AG09309 (cell line): ENCODE data around the gene DAPK1.

ENCODE experiments used
- DNase-seq: peaks from one replicate; pipeline ENCODE4 v3.0.0-alpha.2; 2010; ENCODE audit warnings: low read depth
- H3K4me3 ChIP-seq: 2 replicates; pipeline ENCODE4 v1.5.1; 2011; ENCODE audit warnings: mild to moderate bottlenecking, low read depth, low read length, moderate library complexity; ENCODE audit not compliant: control insufficient read depth
- TF ChIP-seq, protein P1 (sequence below): IDR thresholded peaks from 2 replicates; pipeline ENCODE4 v1.5.1; 2011; ENCODE audit warnings: mild to moderate bottlenecking, low read depth, low read length, inconsistent platforms; ENCODE audit not compliant: insufficient read depth, control insufficient read depth; ENCODE audit errors: missing control alignments

DAPK1 gene

DNA sequence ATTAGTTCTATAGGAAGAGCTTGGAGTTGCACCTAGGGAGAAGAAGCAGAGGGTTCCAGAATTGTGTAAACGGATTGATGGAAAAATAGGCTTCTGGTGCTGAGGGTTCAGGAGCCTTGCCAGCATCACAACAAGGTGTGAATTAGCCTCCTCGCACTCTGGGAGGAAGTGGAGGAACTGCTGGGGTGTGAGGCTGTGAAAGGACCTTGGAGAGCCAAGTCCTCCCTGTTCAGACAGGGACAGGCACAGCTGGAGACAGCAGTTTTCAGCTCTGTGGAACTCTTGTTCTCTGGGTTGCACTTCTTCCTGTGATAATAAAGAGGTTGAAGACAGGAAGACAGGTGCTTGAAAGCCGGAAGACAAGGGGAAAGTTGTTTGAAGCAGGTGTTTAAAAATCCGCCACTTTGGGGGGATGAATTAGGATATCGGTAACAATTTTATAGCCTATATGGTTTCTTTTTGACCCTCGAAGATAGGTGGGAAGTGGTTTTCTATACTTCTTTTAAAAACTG is 22.6 kb downstream of the DAPK1 start:
- H3K4me3 ChIP-seq: no peak overlapping the region
- no peak for DNase-seq
- TF ChIP-seq, protein P1, sequence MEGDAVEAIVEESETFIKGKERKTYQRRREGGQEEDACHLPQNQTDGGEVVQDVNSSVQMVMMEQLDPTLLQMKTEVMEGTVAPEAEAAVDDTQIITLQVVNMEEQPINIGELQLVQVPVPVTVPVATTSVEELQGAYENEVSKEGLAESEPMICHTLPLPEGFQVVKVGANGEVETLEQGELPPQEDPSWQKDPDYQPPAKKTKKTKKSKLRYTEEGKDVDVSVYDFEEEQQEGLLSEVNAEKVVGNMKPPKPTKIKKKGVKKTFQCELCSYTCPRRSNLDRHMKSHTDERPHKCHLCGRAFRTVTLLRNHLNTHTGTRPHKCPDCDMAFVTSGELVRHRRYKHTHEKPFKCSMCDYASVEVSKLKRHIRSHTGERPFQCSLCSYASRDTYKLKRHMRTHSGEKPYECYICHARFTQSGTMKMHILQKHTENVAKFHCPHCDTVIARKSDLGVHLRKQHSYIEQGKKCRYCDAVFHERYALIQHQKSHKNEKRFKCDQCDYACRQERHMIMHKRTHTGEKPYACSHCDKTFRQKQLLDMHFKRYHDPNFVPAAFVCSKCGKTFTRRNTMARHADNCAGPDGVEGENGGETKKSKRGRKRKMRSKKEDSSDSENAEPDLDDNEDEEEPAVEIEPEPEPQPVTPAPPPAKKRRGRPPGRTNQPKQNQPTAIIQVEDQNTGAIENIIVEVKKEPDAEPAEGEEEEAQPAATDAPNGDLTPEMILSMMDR: no peak

DNA sequence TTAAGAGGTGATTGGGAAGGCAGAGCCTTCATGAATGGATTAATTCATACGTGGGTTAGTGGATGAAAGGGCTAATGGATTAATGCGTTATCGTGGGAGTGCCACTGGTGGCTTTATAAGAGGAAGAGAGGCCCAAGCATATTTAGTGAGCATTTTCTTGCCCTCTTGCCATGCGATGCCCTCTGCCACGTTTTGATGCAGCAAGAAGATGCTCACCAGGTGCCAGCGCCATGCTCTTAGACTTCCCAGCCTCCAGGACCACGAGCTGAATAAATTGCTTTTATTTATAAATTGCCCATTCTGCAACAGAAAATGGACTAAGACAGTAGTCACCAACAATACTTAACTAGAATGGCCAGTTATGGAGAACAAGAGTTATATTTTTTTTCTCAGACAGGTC is 24.2 kb downstream of the DAPK1 start:
- H3K4me3 ChIP-seq: no peak overlapping the region
- no peak for DNase-seq
- TF ChIP-seq, protein P1: no peak

DNA sequence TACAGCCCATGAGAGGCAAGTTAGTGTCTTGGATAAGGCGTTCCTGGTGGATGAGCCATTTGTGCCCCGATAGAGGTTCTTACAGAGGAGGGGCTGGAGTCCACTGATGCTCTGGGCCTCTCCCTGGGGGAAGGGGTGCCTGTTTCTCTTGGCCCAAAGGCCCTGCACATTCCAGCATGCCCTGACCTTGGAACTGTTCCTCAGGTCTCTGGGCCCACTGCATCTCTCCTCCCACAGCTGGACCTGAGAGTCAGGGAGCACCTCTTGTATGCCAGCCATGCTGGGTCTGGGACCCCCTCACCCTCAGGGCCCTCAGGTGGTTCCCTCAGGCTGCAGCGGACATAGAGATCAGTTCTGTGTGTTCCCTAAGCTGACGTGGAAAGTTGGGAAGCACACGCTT is 26.4 kb downstream of the DAPK1 start:
- TF ChIP-seq, protein P1: no peak
- H3K4me3 ChIP-seq: no peak overlapping the region
- no peak for DNase-seq

DNA sequence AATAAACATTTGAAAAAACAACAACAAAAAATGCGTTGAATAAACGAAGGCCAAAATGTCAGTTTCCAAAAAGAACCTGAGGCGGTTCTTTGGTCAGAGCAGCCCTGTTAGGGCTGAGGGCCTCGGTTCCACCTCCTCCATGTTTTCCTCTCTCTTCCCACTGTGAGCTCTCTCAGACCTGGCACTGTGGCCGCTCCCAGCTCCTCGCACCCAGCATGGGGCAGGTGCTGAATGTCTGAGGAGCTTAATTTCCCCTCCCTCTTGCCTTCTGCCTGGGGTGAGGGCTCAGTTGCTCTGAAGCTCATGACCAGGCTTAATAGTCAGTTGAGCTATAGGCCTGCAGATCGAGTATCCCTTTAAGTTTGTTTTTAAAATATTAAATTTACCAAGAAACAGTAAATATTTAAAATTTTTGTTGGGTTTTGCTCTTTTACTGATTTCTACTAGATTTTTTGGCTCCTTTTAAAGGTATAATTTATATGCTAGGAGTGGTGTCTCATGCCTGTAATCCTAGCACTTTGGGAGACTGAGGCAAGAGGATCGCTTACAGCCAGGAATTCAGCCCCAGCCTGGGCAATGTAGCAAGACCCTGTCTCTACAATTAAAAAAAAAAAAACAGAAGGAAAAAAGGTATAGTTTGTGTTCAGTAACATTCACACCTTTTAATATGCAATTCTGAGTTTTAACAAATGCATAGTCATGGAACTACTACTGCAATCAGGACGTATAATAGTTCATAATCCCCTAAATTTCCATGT is 28.1 kb downstream of the DAPK1 start:
- H3K4me3 ChIP-seq: no peak overlapping the region
- DNase-seq: no peak
- TF ChIP-seq, protein P1: no peak

DNA sequence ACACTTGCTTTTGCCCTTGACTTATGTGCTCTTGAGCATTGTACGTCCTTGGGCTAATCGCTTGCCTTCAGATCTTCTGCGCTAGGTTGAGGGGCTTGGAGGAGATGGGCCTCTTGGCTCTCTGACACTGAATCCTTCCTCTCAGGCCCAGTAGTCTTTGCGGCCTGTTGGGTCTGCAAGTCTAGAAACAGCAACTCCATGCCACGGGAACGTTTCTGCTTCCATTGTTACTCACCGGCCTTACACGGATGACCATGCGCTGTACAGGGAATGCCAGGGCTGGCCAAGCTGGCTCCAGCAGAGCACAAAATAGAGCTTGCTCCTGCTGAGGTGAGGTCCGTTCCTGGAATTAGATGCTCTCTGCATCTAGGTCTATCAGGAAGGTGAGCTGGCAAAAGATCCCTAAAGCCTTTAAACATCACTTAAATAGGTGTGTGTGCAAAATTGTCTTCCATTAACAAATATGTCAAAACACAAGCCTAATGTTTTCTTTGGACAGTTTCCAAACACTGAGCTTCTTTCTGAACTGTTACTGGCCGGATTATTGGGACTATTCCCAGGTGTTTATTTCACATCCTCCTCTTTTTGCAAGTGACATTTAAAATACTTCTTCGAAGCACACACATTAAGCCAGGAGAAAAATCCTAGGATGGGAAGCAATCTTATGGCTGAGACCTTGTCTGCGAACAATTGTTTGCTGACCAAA is 29.7 kb downstream of the DAPK1 start:
- TF ChIP-seq, protein P1: no peak
- no peak overlapping the region for H3K4me3 ChIP-seq
- no peak for DNase-seq

DNA sequence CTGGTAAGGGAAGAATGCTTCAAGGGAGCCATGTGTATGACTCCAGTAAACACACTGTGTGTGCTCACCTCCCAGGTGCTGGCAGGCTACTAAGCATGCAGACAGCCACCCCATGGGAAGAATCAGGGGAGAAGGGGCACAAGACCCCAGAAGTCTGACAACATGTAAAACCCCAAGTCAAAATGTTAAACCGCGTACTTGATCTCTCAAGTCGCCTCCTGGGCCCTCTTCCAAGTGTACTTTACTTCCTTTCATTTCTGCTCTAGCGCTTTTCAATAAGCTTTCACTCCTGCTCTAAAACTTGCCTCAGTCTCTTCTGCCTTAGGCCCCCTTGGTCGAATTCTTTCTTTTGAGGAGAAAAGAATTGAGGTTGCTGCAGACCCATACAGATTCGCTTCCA is 31.3 kb downstream of the DAPK1 start:
- H3K4me3 ChIP-seq: no peak overlapping the region
- DNase-seq: no peak
- TF ChIP-seq, protein P1: no peak
